ENCODE measurements around the gene TEDC2. TPM values are rescaled to one million over a fixed set of nuclear protein-coding genes. Genes with fewer than 3 reads are reported as not detected.

Gene TEDC2
- total RNA-seq, 1 experiment from 2014 or later: 45.4 TPM

- TF ChIP-seq CTCF (conservative IDR thresholded peaks at IDR 0.05): no peak
- no CpG with 5 or more reads among the region's 23 CpGs for WGBS (ENCODE audit: extremely low coverage, insufficient read length, low lambda C conversion rate)
- no peaks in the 10 kb centered on the region for H4K20me1 ChIP-seq (ENCODE audit: control insufficient read depth, insufficient read depth, insufficient read length)
- no peaks in the 10 kb centered on the region for H3K79me1 ChIP-seq (ENCODE audit: insufficient read depth, low read depth, low read length, poor library complexity, severe bottlenecking)
- no peaks in the 10 kb centered on the region for H3K79me2 ChIP-seq (ENCODE audit: insufficient read depth, low read length)
- no peak overlapping the region for H3K9ac ChIP-seq (ENCODE audit: extremely low read depth, insufficient read length, low read length)
- no peak overlapping the region for H2AFZ ChIP-seq (ENCODE audit: low read length)
- H3K27me3 Mint-ChIP-seq (ENCODE audit: low read depth): no peaks in the 10 kb centered on the region
- H3K4ac ChIP-seq (ENCODE audit: low read depth, low read length): no peak overlapping the region
- no peak overlapping the region for H3K4me3 Mint-ChIP-seq
- no peak overlapping the region for H3K27ac Mint-ChIP-seq
- H2BK15ac ChIP-seq (ENCODE audit: low read depth, low read length): no peak overlapping the region
- H2BK12ac ChIP-seq (ENCODE audit: insufficient read length, low read depth, low read length): no peak overlapping the region
- no peaks in the 10 kb centered on the region for H3K27me3 ChIP-seq (ENCODE audit: insufficient read depth, low read length)
- H2AK5ac ChIP-seq (ENCODE audit: insufficient read length, low read length): no peak overlapping the region
- H3K23me2 ChIP-seq (ENCODE audit: insufficient read length, low read depth, low read length, poor library complexity, severe bottlenecking): no peaks in the 10 kb centered on the region
- H4K91ac ChIP-seq (ENCODE audit: insufficient read length, low read depth, low read length): no peak overlapping the region
- H3K4me1 Mint-ChIP-seq: peaks cover 6 to 9% of the 10 kb centered on the region in 2 experiments
- H3K9me3 ChIP-seq (ENCODE audit: control insufficient read depth, low read depth, low read length): no peaks in the 10 kb centered on the region
- H3K4me2 ChIP-seq (ENCODE audit: insufficient read depth, insufficient read length, low read length): no peak overlapping the region
- H3K36me3 Mint-ChIP-seq (ENCODE audit: insufficient read depth in 1 of 3, low read depth in 3 of 3): no peaks in the 10 kb centered on the region
- H3K4me1 ChIP-seq (ENCODE audit: insufficient read depth, low read length): no peaks in the 10 kb centered on the region
- no peak overlapping the region for H3K23ac ChIP-seq (ENCODE audit: insufficient read length, low read depth, low read length)
- no peak overlapping the region for H3K18ac ChIP-seq (ENCODE audit: insufficient read length, low read depth, low read length)
- no peak overlapping the region for H3K27ac ChIP-seq (ENCODE audit: insufficient read length, low read depth, low read length)
- H3K9me3 Mint-ChIP-seq: no peaks in the 10 kb centered on the region
- H2BK20ac ChIP-seq (ENCODE audit: low read depth, low read length, poor library complexity, severe bottlenecking): no peak overlapping the region
- no peak overlapping the region for H3K14ac ChIP-seq (ENCODE audit: insufficient read depth, low read length)
- H4K5ac ChIP-seq (ENCODE audit: insufficient read length, low read depth, low read length): no peak overlapping the region
- no peak overlapping the region for H3T11ph ChIP-seq (ENCODE audit: low read length)
- H3K56ac ChIP-seq (ENCODE audit: insufficient read length, low read depth, low read length): no peak overlapping the region
- H2BK120ac ChIP-seq (ENCODE audit: low read depth, low read length, poor library complexity, severe bottlenecking): no peak overlapping the region
- DNase-seq: no peak
- H2BK5ac ChIP-seq (ENCODE audit: insufficient read length, low read length): no peak overlapping the region
- no peak overlapping the region for H4K8ac ChIP-seq (replicated peaks; ENCODE audit: insufficient read length, low read depth, low read length)
Observed at GRCh38 chr16:2490190-2491105, 30.5 kb downstream of the TEDC2 start.

All from H9 (cell line).